GM12878 (cell line): Measurements from ENCODE around the gene IGFLR1. TPM values are rescaled to one million over a fixed set of nuclear protein-coding genes. Genes with fewer than 3 reads are reported as not detected.
A peak's percentile ranks its signal among the peaks of the same experiment; 100 is the strongest.

Source experiments
- BCLAF1 ChIP-seq: fragments of 450-650 bp; IDR thresholded peaks from 2 replicates; pipeline ENCODE4 v1.6.1; 2017; ENCODE audit warnings: antibody characterized with exemption, mild to moderate bottlenecking, moderate library complexity
- CREM ChIP-seq: IDR thresholded peaks from 2 replicates; pipeline ENCODE4 v1.6.1; 2014; ENCODE audit warnings: antibody characterized with exemption, low read depth
- FOXM1 ChIP-seq: IDR thresholded peaks from 2 replicates; pipeline ENCODE4 v1.6.1; 2012; ENCODE audit warnings: low read depth, mild to moderate bottlenecking, inconsistent platforms, low read length, moderate library complexity
- IKZF1 ChIP-seq: fragments of 450-650 bp; conservative IDR thresholded peaks from 2 replicates; pipeline ENCODE4 v1.6.1; 2017; ENCODE audit warnings: antibody characterized with exemption, mild to moderate bottlenecking
- IKZF2 ChIP-seq, 2 experiments: fragments of 450-650 bp; IDR thresholded peaks; 2 replicates each; pipeline ENCODE4 v1.6.1; 2017; ENCODE audit warnings: mild to moderate bottlenecking in 2 of 2, moderate library complexity in 2 of 2
- MXI1 ChIP-seq: fragments of 150-350 bp; IDR thresholded peaks from 2 replicates; pipeline ENCODE4 v1.6.1; 2011; ENCODE audit warnings: low read depth, mild to moderate bottlenecking, inconsistent platforms, low read length, improper control_type of control experiment
- NFIC ChIP-seq: IDR thresholded peaks from 2 replicates; pipeline ENCODE4 v1.6.1; 2012; ENCODE audit warnings: low read depth, mild to moderate bottlenecking, inconsistent platforms, low read length, moderate library complexity
- NR2F1 ChIP-seq: fragments of 450-650 bp; conservative IDR thresholded peaks from 2 replicates; pipeline ENCODE4 v1.6.1; 2017; ENCODE audit warnings: mild to moderate bottlenecking
- PKNOX1 ChIP-seq: fragments of 450-650 bp; IDR thresholded peaks from 2 replicates; pipeline ENCODE4 v1.6.1; 2016; ENCODE audit warnings: mild to moderate bottlenecking
- SIX5 ChIP-seq: IDR thresholded peaks from 2 replicates; pipeline ENCODE4 v1.6.1; 2011; ENCODE audit warnings: mild to moderate bottlenecking, low read depth, low read length, moderate library complexity; ENCODE audit not compliant: severe bottlenecking
- SPI1 ChIP-seq: IDR thresholded peaks from 2 replicates; pipeline ENCODE4 v1.6.1; 2011; ENCODE audit warnings: low read depth, mild to moderate bottlenecking, low read length, moderate library complexity, borderline replicate concordance; ENCODE audit not compliant: insufficient read depth
- SRF ChIP-seq, 2 experiments: IDR thresholded peaks; 2 replicates each; pipeline ENCODE4 v1.6.1; 2011; ENCODE audit warnings: low read depth in 2 of 2, low read length in 2 of 2, mild to moderate bottlenecking in 1 of 2, moderate library complexity in 1 of 2
- YY1 ChIP-seq: IDR thresholded peaks from 2 replicates; pipeline ENCODE4 v1.6.1; 2011; ENCODE audit warnings: low read depth, mild to moderate bottlenecking, low read length
- ZBED1 ChIP-seq: IDR thresholded peaks from 2 replicates; pipeline ENCODE4 v1.6.1; 2016; ENCODE audit warnings: borderline replicate concordance
- ZNF24 ChIP-seq: fragments of 450-650 bp; IDR thresholded peaks from 2 replicates; pipeline ENCODE4 v1.6.1; 2017; ENCODE audit warnings: antibody characterized with exemption, mild to moderate bottlenecking
- ZNF274 ChIP-seq: IDR thresholded peaks from one replicate; pipeline ENCODE4 v1.8.0; 2011; ENCODE audit not compliant: insufficient read length, insufficient read depth
- polyA plus RNA-seq, 11 experiments: library from polyadenylated mRNA; depleted of rRNA in 4 of 11; unstranded in 6 of 11; stranded (reverse) in 5 of 11; fragments of >200 nt; fragmentation: Nextera tagmentation in 4 of 11; fragmentation: Illumina TruSeq in 1 of 11; extraction: Ambion mirVana in 4 of 11; extraction: Trizol in 1 of 11; gene quantifications; 1 replicate in 1 of 11; 2 replicates in 10 of 11; pipeline versions ENCODE4 v1.2.1 to v1.2.3, GENCODE V29; 2011 to 2016; ENCODE audit warnings: inconsistent platforms in 2 of 11, missing spikeins in 2 of 11, low read depth in 1 of 11
- total RNA-seq, 4 experiments: library from RNA; depleted of rRNA in 3 of 4; stranded (reverse); fragments of >200 nt in 3 of 4; fragmentation: Illumina TruSeq in 1 of 4; extraction: Trizol in 1 of 4; gene quantifications; 2 replicates each; pipeline versions ENCODE4 v1.2.1 to v1.2.3, GENCODE V29; 2013 to 2021
- TF ChIP-seq, protein P1 (sequence below): fragments of 450-650 bp; conservative IDR thresholded peaks from 2 replicates; pipeline ENCODE4 v1.6.1; 2017; ENCODE audit warnings: mild to moderate bottlenecking, moderate library complexity
- TF ChIP-seq, protein P2 (sequence below): IDR thresholded peaks from 2 replicates; pipeline ENCODE4 v1.6.1; 2012; ENCODE audit warnings: improper control_type of control experiment, low read depth, low read length; ENCODE audit not compliant: insufficient replicate concordance
- TF ChIP-seq, protein P3 (sequence below): IDR thresholded peaks from 2 replicates; pipeline ENCODE4 v1.6.1; 2011; ENCODE audit warnings: borderline replicate concordance, low read depth, mild to moderate bottlenecking, moderate library complexity, mixed read lengths, low read length; ENCODE audit not compliant: insufficient read depth; ENCODE audit errors: extremely low read length

The IGFLR1 gene
- total and polyA plus RNA-seq, 10 of the 15 experiments (the other 5 are each of a cell fraction or from before 2014, with no cell fraction given): 2.5 to 39.9 (median 24.8) TPM

- TF ChIP-seq ZBED1 (peak; percentile 64; the same call in 1 of the 2 replicates), ZNF24 (peak; percentile 19; the same call in 1 of the 2 replicates), SIX5 (no peak), YY1 (no peak), IKZF1 (peak; percentile 86), MXI1 (no peak), IKZF2 (IDR thresholded peaks at IDR 0.05) (peak; percentile 80 to 88), SRF (IDR thresholded peaks at IDR 0.05; ENCODE audit: low read depth in 2 of 2, low read length in 2 of 2) (no peak), NR2F1 (peak; percentile 88), BCLAF1 (no peak), CREM (peak; percentile 56; the same call in 1 of the 2 replicates), NFIC (peak; percentile 59; the same call in 1 of the 2 replicates), FOXM1 (peak; percentile 50; the same call in 1 of the 2 replicates), SPI1 (no peak), ZNF274 (no peak), PKNOX1 (no peak)
- TF ChIP-seq, protein P1, sequence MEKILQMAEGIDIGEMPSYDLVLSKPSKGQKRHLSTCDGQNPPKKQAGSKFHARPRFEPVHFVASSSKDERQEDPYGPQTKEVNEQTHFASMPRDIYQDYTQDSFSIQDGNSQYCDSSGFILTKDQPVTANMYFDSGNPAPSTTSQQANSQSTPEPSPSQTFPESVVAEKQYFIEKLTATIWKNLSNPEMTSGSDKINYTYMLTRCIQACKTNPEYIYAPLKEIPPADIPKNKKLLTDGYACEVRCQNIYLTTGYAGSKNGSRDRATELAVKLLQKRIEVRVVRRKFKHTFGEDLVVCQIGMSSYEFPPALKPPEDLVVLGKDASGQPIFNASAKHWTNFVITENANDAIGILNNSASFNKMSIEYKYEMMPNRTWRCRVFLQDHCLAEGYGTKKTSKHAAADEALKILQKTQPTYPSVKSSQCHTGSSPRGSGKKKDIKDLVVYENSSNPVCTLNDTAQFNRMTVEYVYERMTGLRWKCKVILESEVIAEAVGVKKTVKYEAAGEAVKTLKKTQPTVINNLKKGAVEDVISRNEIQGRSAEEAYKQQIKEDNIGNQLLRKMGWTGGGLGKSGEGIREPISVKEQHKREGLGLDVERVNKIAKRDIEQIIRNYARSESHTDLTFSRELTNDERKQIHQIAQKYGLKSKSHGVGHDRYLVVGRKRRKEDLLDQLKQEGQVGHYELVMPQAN: no peak; the same call in 1 of the 2 replicates
- TF ChIP-seq, protein P2, sequence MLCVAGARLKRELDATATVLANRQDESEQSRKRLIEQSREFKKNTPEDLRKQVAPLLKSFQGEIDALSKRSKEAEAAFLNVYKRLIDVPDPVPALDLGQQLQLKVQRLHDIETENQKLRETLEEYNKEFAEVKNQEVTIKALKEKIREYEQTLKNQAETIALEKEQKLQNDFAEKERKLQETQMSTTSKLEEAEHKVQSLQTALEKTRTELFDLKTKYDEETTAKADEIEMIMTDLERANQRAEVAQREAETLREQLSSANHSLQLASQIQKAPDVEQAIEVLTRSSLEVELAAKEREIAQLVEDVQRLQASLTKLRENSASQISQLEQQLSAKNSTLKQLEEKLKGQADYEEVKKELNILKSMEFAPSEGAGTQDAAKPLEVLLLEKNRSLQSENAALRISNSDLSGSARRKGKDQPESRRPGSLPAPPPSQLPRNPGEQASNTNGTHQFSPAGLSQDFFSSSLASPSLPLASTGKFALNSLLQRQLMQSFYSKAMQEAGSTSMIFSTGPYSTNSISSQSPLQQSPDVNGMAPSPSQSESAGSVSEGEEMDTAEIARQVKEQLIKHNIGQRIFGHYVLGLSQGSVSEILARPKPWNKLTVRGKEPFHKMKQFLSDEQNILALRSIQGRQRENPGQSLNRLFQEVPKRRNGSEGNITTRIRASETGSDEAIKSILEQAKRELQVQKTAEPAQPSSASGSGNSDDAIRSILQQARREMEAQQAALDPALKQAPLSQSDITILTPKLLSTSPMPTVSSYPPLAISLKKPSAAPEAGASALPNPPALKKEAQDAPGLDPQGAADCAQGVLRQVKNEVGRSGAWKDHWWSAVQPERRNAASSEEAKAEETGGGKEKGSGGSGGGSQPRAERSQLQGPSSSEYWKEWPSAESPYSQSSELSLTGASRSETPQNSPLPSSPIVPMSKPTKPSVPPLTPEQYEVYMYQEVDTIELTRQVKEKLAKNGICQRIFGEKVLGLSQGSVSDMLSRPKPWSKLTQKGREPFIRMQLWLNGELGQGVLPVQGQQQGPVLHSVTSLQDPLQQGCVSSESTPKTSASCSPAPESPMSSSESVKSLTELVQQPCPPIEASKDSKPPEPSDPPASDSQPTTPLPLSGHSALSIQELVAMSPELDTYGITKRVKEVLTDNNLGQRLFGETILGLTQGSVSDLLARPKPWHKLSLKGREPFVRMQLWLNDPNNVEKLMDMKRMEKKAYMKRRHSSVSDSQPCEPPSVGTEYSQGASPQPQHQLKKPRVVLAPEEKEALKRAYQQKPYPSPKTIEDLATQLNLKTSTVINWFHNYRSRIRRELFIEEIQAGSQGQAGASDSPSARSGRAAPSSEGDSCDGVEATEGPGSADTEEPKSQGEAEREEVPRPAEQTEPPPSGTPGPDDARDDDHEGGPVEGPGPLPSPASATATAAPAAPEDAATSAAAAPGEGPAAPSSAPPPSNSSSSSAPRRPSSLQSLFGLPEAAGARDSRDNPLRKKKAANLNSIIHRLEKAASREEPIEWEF: no peak
- TF ChIP-seq, protein P3, sequence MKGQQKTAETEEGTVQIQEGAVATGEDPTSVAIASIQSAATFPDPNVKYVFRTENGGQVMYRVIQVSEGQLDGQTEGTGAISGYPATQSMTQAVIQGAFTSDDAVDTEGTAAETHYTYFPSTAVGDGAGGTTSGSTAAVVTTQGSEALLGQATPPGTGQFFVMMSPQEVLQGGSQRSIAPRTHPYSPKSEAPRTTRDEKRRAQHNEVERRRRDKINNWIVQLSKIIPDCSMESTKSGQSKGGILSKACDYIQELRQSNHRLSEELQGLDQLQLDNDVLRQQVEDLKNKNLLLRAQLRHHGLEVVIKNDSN: no peak
Measured at GRCh38 chr19:35696835-35697234, 45.4 kb downstream of the IGFLR1 start (continued).
